Stimulated activated CD8-positive, alpha-beta memory T cell treated with anti-CD3 and anti-CD28 coated beads, Interleukin-15, amount 100 ng/mL, for 24 hours (primary cell): Measurements from ENCODE around the gene EPOP.
"Not testable (repeated sequence)": the region's sequence is repeated elsewhere in the genome, so short reads cannot be mapped to it uniquely, and the experiment has no call there.

ENCODE experiments used
- DNase-seq: peaks from one replicate; pipeline ENCODE4 v3.0.0-alpha.2; 2020; ENCODE audit warnings: low read depth

The EPOP gene

DNA sequence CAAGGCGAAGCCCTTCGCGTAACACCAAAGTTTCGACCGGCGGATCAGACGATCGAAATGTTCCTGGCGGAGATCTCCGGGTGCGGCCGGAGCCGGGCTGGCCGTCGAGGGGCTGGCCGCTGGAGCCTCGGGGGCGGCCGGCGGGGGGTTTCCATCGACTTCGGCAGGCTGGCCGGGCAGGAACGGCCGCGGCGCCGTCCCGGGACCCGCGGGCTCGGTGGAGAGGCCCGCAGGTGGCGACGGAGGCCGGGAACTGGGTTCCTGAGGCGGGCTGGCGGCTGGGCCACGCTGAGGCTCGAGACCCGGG, 1.1 kb downstream of the EPOP start:
- no peak for DNase-seq

DNA sequence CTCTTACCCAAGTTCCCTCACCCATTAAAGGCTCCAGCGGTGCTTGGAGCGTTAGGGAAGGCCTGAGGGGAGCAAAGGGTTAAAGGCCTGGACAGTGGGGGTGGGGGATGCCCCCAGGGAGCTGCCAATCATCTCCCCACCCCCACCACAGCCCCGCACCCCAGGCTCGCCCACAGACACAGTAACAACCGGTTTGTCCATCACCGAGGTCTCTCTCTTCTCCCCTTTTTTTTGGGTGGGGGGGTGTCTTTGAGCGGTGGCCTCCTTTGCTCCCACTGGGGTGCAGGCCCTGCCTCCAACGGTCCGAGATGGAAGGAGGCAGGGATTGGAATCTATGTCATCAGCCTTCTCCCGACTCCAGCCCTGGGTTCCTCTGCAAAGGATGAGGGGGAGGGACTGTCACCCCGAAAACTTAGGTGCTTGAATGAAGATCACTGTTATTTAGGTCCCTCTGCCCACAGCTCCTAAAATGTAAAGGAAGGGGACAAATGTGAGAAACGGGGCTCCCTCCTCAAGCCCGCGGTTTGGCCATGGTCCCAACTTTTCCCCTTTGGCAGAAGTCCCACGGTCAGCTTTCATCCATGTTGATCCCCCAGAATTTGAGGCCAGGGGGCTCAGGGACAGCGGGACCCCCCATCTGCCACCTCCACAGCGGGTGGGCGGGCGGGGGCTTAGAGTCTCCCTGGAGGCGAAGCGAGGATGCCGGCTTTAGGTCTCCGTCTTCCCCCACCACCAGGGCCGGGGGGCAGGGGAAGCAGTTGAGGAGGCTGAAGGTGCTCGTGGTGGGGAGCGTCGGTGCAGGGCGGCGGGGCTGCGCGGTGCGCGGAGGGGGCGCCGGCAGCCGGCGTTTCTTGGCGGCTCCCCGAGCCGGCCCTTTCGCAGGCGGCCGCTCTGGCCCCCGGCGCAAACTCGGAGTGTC, 1.7 kb downstream of the EPOP start:
- DNase-seq, result no peak

DNA sequence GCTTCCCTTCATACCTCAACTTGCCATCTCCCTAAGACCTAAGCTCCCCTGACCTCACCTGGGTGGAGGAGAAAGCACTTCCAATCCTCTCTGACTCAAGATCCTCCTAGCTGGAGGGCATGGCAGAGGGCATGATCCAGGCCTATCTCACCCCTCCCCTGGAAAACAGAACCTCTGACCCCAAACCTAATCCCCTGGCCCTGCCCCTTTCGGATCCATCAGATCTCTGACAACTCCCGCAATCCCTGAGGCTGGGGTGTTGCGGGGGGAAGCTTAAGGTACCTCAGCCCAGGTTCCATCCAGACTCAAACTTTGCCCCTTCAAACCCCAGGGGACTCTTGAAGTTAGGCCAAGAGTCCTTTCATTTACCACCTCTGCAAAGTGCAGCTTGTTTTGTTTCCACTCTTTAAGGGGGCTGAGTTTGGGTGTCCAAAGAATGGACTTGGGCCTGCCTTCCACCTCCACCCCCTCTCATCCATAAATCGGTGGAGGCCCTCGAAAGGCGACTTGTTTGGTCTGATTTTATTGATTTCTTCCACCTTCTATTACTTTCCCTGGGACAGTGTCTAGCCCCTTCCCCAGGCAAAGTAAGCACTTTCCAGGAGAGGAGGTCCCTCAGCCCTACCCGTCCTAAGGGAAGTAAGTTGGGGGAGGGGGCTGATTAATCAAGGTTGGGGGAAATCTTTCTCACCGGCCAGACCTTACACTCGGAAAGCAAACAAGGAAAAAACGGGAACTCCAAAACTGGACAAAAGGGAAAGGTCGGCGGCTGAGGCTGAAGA, 2.6 kb downstream of the EPOP start:
- no peak for DNase-seq

DNA sequence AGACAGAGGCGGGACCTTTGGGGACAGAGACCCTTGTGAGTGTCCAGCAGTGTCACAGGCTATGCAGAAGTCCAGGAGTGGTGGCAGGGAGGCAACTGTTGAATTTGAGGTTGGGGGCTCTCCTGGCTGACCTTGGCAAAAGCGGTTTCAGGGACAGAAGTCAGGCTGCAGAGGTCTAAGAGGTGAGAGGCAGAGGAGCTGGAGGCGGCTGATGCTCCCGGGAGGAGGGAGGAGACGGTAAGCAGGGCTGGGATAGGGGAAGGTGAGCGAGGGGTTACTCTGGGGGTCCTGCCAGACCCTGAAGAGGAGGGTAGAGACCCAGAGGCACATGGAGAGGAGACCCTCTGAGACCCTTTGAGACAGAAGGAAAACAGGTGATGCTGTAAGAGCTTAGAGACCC, 5.2 kb downstream of the EPOP start:
- no peak for DNase-seq

DNA sequence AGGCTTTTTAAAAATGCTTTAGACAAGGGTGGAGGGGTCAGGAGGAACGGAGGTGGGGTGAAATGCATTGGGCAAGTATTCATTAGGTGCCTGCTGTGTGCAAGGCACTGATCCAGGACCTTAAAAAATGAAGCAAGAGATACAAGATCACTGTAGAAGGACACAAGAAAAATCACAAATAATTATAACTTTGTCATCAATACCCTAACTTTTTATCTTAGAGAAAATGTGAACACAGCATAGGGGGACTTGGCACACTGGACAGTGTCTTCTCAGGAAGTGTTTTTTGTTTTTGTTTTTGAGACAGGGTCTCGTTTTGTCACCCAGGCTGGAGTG, 7.0 kb downstream of the EPOP start:
- no peak for DNase-seq

DNA sequence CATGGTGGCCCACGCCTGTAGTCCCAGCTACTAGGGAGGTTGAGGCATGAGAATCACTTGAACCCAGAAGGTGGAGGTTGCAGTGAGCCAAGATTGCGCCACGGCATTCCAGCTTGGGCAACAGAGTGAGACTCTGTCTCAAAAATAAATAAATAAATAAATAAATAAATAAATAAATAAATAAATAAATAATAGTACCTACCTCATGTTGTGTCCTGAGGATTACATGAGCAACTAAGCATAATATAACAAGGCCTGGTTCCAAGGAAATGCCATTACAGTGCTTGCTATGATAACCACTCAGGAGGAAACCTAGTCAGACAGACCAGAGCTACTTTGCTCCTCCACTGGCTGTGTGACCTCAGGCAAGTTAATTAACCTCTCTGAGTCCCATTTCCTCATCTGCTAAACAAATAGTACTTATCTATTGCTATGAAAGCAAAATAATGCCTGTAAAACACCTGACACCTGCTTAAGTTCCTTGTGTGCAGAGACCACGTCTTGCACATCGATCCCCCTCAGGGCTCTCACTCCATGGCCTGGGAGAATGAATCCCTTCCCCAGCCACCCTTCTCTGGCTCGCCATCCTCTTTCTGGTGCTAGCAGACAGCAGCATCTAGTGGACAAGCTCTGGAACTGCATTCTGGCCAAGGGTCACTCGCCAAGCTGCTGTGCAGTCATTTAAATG, 7.5 kb downstream of the EPOP start:
- no peak for DNase-seq

DNA sequence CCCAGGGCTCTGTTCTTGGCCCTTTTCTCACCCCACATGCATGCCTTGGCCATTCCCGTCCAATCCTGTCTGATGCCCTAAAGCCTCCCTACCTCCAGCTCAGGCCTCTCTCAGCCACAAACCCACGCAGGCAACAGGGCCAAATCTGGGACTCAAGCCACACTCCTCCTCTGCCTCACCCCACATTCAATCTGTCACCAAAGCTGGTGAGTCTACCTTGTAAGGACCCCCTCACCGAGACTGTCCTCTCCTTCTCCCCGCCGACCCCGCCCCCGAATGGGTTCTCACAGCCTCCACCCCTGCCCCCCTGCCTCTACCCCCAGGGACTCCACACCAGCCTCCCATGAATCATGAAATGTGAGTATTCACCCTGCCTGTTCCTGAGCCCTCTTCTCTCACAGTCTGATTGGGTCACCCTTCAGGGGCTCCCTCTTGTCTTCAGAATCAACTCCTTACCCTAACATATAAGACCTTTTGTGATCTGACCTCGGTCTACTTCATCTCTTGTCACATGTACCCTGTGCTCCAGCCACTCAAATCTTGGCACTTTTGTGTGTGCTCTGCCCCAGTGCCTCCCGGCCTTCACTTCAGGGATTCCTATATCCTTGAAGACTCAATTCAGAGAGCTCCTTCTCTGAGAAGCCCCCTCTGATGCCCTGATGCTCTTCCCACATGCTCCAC, 10.7 kb downstream of the EPOP start:
- DNase-seq, result no peak

DNA sequence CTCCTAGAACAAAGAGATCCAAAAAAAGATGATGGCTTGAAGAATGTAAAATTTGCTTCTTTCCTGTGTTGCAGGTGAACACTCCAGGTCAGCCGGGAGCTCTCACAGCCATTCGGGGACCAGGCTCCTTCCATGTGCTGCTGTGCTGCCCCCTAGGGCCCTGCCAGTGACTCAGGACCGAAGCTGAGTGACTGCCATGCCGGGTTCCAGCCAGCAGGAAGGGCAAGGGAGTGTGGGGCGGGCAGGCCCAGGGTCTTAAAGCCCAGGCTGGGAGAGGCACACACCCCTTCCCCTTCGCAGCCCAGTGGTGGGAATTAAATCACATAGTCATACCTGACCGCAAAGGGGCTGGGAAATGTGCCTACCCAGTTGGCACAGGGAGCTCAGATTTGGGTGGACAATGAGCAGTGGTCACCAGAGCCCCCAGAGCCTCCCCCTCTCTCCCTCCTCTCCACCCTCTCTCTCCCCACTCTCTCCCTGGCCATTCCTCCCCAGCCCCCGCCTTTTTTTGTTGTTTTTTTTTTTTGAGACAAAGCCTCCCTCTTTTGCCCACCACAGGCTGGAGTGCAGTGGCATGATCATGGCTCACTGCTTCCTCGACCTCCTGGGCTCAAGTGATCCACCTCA, 11.5 kb downstream of the EPOP start:
- DNase-seq, result no peak

DNA sequence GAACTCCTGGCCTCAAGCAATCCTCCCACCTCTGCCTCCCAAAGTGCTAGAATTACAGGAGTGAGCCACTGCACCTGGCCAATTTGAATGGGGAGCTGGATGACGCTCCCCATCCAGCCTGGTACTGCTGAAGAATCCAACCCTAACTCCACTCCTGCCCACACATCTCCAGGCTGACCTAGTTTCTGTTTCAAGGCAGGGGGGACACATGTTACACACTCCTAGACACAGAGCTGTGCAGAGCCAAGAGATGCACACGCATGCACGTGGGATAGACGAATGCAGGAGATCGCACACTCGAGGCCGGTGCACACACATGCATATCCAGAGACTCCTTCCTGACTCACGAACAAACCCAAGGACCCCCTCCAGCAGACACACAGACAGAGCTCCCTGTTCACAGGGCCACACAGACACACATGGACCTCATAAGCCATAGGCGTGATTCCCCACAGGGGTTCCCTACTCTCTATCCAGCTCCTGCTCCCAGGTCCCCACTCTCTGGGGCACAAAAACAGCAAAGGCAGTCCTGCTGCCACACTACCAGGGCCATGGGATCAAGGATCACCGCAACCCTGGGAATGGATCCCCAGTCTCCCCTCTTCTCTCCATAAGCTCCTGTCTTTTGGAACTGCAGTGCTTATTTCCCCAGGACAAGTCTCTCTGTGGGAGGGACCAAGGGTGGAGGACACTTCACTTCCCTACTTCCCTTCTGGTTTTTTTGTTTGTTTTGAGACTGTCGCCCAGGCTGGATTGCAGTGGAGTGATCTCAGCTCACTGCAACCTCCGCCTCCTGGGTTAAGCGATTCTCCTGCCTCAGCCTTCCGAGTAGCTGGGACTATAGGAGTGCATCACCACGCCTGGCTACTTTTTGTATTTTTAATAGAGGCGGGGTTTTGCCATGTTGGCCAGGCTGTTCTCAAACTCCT, 14.4 kb downstream of the EPOP start:
- no peak for DNase-seq

DNA sequence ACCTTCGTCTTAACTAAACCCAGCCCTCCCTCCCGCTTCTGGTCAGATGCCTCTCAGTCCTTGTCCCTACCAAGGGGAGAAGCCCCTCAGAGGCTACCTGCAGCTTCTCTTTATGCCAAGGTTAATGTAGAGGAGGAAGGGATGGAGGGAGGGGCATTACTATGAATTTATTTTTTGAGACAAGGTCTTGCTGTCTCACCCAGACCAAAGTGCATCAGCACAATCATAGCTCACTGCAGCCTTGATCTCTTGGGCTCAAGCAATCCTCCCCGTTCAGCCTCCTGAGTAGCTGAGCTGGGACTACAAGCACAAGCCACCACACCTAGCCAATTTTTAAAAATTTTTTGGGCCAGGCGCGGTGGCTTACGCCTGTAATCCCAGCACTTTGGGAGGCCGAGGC, 15.3 kb downstream of the EPOP start:
- DNase-seq, result no peak

DNA sequence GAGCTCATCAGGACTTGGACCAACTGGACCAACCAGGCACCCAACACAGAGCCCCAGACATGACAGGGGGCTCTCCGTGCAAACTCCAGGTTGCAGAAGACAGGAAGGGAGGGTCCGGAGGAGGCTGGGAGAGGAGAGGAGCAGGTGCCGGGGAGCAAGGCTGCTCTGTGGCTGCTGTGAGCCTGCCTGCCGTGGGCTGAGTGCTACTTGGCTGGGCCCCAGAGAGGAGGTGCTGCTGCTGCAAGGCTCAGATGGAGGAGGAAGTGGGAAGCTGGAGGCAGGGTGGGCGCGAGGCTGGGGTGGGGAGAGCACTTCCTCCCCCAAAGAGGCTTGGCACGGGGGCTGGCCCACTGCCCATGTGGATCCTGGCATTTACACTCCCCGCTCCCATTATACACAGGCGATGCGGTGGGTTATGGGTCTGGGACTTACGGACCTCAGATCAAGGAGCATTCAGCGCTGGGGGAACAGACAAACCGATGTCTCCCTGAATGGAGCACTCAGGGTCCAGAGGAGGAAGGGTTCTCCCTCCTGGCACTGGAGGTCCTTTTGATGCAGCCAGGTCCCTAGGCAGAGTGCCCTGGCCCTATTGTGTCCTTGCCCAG, 15.9 kb downstream of the EPOP start:
- DNase-seq, result no peak

DNA sequence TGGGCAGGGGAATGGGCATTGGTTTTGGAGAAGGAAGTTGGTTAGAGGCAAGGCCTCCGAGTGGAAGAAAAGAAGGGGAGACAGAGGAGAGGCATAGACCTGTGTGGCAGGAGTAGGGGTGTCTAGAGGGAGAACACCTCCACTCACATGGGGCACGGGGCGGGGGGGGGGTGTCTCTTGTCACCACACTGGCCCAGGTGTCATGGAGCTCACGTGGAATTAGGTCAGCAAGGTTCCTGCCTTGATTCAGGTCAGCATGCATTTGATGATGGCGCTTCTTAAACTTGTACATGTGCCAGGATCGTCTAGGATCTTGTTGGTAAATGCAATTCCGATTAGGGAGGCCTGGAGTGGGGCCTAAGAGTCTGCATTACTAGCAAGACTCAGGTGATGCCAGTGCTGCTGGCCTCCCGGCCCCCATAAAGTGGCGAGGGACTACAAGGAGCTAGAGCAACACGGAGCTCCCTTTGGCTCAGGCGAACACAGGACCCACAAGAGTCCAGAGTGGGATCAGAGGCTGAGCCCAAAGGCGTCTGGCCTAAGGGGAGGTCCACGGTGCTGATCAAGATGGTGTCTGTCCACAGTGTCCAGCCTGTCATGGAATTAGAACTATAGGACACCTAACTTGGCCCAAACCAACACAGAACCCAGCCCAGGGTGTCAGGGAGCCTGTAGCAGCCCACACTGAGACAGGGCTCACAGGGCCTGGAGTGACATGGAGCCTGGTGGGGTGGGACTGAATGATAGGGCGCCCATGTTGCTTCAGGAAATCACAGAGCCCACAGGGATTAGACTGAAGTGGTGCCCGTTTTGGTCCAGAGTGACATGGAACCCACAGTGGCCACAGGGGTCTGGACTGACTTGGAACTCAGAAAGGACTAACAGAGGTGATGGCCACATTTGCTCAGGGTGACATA, 16.7 kb downstream of the EPOP start:
- DNase-seq, result no peak

DNA sequence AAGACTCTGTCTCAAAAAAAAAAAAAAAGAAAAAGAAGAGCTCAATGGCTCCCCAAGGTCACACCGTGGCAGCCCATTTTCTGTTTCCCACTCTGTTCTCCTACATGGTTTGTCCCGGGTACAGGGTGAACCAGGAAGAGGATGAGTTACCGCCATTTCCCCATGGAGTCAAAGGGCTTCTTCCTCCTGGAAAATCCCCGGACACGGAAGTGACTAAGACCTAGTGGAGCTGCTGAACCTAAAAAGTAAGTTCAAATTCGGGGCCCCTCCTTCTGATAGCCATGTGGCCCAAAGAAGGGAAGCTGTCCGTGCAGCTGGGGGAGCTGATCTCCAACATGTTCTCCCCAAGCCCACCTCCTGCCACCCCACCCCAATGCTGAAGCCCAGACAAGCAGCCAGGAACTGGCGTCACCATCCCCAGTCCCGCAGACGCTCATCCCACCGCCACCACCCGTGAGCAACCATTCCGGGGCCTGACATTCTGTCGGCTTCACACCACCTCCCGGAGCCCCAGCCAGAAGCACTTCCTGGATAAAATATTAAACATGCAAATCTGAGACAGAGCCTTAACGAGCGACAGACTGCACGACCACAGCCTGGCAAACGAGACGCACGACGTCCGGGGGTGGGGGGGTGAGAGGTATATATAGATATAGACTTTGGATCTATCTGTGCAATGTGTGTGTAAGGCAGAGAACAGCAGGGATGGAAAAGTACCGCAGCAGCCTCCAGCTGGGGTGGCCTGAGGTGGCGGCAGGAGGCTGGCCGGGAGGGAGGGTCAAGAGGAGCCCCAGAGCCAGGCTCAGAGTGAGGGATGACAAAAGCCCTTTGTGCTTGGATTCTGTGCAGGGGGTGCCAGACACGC, 17.6 kb downstream of the EPOP start:
- DNase-seq, result no peak

DNA sequence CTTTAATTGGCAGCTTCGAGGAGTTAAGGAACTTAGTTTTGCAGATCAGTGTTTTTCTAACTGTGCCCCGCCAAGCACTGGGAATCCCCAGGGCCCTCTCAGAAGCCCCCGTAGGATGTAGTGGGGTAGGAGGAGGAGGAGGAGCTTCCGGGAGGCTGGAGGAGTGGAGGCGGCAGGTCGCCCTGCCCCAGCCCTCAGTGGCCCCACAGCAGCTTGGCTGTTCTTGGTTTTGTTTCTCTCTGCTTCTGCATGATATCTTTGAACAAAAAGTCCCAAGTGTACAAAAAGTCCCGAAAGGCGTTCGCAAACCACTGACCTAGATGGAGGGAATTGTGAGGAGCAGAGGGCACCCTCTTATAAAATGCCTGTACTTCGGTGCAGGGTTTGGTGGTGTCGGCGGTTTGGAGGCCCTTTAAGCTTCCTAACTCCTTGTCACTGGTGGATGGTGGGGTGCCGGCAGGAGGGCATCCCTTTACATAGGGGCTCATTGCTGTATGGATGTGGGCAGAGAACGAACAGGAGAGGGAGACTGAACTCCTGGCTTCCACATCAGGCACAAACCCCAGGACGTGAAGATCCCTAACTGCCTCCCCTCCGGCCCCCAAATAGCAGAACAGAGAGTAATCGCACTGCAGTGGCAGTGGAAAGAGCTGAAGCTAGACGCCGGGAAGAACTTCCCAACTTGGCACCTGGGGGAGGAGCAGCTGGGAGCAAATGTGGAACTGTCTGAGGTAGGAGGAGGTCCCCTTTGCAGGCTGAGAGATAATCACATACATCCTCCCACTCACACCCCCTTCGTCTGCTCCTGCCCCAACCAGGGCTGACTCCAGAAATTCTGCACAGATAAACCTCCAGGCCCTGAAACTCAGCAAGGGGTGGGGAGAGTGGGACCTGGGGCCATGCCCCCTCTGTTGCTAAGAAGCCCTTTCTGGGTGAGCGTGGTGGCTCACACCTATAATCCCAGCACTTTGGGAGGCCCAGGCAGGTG, 20.1 kb downstream of the EPOP start:
- DNase-seq, result no peak

DNA sequence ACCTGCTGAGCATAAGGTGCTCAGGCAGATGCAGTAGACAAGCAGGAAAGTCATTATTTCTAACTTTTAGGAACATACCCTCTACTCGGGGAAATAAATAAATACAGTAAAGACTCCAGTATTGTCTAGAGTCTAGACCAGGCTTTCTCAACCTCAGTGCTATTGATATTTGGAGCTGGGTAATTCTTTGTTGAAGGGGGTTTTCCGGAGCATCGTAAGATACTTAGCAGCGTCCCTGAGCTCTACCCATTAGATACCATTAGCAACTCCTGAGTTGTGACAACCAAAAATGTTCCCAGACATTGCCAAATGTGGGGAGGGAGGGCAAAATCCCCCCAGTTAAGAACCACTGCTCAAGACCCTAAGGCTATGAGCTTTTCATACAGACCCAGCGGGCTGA, 21.1 kb downstream of the EPOP start:
- DNase-seq, result no peak

DNA sequence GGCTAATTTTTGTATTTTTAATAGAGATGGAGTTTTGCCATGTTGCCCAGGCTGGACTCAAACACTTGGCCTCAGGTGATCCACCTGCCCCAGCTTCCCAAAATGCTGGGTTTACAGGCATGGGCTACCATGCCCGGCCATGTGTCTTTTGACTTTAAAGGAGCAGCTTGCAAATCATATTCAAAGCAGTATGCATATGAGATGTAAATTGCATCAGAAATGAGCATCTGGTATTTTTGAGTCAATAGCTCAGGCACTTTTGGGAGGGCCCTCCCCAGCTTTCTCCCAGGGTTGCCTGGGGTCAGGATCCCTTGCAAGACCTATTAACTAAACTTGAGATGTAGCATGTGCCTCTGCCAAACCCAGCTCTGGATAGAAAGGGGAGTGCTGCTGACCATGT, 21.5 kb downstream of the EPOP start:
- DNase-seq, result no peak

DNA sequence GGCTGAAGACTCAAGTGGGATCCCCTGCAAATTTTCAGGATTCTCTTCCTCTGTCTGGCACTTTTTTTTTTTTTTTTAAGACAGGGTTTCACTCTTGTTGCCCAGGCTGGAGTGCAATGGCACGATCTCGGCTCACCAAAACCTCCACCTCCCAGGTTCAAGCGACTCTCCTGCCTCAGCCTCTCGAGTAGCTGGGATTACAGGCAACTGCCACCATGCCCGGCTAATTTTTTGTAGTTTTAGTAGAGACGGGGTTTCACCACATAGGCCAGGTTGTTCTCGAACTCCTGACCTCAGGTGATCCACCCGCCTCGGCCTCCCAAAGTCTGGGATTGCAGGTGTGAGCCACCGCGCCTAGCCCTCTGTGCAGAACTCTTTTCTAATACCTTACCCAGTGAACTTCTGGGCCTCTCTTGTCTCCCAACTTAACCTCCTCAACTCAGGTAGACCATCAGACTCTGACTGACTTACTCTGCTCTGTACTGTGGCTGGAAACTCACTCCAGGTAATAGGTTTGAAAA, 24.0 kb downstream of the EPOP start:
- not testable (repeated sequence) for DNase-seq
